GM18507 (cell line): ENCODE measurements around the gene CTBP1.
"Not testable (repeated sequence)": the region's sequence is repeated elsewhere in the genome, so short reads cannot be mapped to it uniquely, and the experiment has no call there.

ENCODE experiments used
- DNase-seq: peaks from one replicate; pipeline ENCODE4 v3.0.0; 2011; ENCODE audit warnings: low read depth; ENCODE audit not compliant: insufficient read length; ENCODE audit errors: extremely low spot score
- FAIRE-seq: peaks from 2 replicates; lab custom pipeline; 2011; peaks lifted over from hg19 to GRCh38; lab: Jason Lieb, UNC

The CTBP1 gene

GRCh38 chr4:1248245-1249147 is at the start of gene CTBP1:
TSS of gene CTBP1 (minus strand) at chr4:1249130. CDS start at chr4:1241331, 7,799 bp downstream.
- FAIRE-seq (peak; percentile 68), DNase-seq (peak; percentile 97)

GRCh38 chr4:1298461-1298860 is 49.5 kb upstream of the CTBP1 start:
- no peak for DNase-seq
- FAIRE-seq = no peak

DNA sequence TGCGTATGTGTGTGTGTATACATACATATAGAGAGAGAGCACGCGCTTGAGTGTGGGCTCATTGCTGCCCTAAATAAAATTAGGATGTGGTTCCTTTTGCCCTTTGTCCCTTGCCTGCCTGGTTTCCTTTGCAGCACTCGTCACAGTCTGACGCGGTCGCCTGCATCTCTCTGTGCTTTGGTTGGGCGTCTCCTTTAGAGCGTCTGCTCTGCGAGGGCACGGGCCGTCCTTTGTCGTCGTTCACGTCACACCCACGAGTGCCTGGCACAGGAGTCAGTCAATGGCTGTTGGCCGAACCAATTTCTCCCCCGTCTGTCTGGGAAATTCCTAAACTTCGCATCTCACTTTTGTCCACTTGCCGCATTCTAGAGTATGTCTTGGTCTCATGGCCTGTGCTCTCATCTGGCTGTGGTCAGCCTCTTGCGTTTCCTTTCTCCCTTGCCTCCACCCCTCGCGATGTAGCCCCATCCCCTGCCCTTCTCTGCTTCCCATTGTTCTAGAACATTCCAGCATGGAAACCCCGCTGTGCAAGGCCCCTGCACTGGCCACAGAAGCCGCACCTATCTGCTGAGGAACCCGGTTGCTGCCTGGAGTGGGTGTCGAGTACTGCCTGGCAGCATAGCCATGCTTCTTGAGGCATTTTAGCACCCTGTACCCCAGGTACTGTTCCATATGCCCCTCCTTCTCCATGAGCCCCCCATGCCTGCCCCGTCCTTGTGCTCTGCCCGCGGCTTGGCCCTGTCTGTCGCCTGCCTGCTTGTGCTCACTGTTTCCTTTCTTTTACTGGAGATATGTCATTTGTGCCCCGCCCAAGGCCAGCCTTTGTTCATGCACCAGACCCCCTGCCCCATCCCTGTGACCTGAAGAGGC is 48.8 kb upstream of the CTBP1 start:
- no peak for DNase-seq
- no peak for FAIRE-seq

DNA sequence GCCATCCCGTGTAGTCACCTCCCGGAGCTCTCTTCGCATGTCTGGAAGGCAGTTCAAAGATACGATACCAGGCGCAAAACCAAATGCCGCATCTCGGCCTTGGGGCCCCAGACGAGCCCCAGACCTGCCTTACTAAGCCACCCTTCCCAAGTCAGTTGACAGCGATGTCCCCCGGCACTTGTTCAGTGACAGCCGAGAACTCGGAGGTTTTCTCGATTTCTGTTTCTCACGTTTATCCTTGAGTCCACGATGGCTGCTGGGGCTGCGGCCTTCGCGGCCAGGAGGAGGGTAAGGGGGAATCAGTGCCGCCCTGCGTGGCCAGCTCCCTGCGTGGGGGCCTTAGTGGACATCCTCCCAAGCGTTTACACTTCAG is 48.1 kb upstream of the CTBP1 start:
- no peak for DNase-seq
- no peak for FAIRE-seq

DNA sequence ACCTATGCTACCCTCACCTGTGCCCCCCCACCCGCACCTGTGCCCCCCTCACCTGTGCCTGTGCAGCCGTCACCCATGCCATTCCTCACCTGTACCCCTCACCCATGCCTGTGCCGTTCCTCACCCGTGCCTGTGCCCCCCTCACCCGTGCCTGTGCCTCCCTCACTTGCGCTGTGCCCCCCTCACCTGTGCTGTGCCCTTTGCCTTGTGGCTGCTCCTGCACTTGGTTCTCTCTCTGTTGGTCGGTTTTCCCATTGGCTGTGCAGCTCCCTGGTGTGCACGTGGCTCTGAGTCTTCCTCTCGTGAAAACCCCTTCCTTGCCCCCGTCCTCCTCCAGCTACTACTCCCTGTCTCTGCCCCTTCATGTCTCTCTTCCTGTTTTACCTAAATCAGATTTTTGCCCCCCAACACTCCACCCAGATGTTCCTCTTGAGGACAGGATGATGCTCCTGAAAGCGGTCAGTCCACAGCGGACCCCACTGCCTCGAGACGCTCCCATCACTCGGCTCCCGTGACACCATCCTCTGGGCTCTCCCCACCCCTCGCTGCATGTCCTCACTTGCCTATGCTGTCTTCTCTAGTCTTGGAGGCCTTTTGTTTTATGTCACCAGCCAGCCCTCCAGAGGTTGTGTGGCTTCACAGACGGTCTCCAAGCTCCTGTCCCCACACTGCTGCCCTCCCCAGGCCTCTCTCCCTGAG is 47.5 kb upstream of the CTBP1 start:
- FAIRE-seq (no peak), DNase-seq (no peak)

DNA sequence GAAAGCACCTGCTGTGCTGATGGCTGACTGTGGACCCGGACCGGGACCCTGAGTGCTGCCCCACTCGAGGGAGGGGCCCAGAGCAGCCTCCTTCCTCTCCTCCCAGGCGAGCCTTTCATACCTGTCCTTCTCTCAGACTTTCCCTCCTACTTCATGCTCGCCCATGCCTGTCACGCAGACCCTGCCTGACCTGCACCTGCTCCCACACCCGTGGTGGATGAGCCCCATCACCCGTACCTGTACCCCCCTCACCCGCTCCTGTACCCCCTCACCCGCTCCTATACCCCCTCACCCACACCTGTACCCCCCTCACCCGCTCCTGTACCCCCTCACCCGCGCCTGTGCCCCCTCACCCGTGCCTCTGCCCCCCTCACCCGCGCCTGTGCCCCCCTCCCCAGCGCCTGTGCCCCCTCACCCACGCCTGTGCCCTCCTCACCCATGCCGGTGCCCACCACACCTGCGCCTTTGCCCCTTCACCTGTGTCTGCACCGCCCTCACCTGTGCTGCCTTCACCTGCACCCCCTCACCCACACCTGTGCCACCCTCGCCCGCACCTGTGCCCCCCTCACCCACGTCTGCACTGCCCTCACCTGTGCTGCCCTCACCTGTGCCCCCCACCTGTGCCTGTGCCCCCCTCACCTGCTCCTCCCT is 46.6 kb upstream of the CTBP1 start:
- no peak for FAIRE-seq

GRCh38 chr4:1294891-1295290 is 46.0 kb upstream of the CTBP1 start:
- no peak for FAIRE-seq
- no peak for DNase-seq

More for the DNA sequence above, 46.6 kb upstream of the CTBP1 start:
- no peak for DNase-seq

- no peak for FAIRE-seq
- DNase-seq = no peak
These were observed 45.5 kb upstream of the CTBP1 start for GRCh38 chr4:1294424-1294823.

DNA sequence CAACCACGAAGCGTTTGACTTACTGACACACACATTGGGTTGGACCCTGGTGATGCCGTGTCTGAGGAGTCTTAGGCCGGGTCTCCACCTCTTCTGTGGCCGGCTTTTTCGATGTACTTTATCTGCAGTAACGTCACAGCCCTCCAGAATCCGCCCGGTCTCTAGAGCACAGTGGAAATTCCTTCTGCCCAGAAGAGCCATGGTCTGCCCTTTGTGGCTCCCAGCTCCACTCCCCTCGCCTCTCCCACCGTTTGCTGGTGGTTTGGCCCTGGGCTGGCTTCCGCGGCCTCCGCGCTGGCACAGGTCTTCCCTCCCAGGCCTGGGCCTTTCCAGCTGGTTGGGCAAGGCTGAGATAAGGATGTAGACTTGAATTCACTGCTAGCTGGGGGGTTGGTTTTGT is 45.1 kb upstream of the CTBP1 start:
- FAIRE-seq (no peak), DNase-seq (no peak)

DNA sequence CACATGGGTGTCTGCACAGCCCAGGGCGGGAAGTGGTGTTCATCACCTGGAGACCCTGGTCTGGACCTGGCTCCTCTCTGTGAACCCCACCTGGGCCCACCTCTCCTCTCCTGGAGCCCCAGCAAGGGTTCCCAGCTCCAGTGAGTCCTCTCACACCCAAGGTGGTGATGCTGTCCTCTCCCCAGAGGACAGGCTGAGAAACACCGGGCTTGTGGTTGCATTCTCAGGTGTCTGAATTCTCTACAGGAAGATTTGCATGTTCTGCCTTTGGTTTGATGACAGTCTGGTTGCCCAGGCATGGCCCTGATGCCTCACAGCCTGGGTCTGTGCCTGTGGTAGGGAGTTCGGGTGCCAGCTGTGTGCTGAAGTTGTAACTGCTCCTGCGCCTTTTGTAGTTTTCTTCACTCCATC is 44.6 kb upstream of the CTBP1 start:
- FAIRE-seq (peak; percentile 62), DNase-seq (no peak)

GRCh38 chr4:1292703-1293011 is 43.7 kb upstream of the CTBP1 start:
- FAIRE-seq = not testable (repeated sequence)

DNA sequence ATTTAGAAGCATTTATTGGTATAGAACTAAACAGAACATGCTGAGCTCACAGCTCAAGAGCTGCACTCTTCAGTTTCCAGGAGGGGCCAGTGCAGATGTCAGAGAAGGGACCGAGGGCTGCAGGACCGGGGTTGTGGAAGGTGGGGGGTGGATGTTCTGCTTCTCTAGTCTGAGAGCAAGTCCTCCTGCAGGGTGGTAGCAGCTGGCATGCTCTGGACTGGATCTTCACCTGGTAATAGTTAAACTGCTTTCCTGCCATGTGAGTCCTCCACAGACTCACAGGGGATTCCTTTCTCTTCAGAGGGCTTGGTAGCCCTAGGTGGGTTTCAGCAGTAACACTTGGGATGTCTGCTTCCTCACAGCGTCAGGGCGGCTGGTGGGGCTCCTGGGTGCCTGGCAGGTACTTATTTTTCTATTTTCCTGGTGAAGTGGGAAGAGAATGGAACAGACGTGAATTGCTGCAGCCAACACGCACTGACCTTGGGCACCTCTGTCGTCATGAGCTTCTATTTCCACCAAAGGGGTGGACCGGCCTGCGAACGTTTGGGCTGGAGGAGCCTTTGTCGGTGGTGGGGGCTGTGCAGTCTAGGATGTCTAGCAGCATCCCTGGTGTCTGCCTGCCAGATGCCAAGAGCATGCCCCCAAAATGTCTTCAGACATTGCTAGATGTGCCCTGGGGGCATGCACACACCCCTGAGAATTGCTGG is 43.2 kb upstream of the CTBP1 start:
- no peak for DNase-seq
- no peak for FAIRE-seq

More at GRCh38 chr4:1292703-1293011, 43.7 kb upstream of the CTBP1 start:
- not testable (repeated sequence) for DNase-seq

DNA sequence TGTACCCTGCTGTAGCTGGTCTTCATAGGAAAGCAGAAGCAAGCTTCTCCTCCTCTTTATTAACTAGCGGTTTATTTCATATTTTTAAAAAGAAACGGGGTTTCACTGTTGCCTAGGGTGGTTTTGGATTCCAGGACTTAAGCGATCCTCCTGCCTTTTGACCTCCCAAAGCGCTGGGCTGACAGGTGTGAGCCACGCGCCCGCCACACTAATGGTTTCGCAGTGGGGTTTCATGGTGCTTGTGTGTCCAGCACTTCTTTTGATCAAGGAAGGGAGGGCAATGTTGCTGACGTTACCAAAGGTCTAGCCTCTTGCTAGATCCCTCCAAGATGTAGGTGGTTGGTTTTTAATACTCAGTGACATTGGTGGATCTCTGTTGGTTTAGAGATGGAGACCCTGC is 42.2 kb upstream of the CTBP1 start:
- DNase-seq = no peak
- no peak for FAIRE-seq

GRCh38 chr4:1290165-1290977 is 41.4 kb upstream of the CTBP1 start:
- DNase-seq (no peak), FAIRE-seq (no peak)

DNA sequence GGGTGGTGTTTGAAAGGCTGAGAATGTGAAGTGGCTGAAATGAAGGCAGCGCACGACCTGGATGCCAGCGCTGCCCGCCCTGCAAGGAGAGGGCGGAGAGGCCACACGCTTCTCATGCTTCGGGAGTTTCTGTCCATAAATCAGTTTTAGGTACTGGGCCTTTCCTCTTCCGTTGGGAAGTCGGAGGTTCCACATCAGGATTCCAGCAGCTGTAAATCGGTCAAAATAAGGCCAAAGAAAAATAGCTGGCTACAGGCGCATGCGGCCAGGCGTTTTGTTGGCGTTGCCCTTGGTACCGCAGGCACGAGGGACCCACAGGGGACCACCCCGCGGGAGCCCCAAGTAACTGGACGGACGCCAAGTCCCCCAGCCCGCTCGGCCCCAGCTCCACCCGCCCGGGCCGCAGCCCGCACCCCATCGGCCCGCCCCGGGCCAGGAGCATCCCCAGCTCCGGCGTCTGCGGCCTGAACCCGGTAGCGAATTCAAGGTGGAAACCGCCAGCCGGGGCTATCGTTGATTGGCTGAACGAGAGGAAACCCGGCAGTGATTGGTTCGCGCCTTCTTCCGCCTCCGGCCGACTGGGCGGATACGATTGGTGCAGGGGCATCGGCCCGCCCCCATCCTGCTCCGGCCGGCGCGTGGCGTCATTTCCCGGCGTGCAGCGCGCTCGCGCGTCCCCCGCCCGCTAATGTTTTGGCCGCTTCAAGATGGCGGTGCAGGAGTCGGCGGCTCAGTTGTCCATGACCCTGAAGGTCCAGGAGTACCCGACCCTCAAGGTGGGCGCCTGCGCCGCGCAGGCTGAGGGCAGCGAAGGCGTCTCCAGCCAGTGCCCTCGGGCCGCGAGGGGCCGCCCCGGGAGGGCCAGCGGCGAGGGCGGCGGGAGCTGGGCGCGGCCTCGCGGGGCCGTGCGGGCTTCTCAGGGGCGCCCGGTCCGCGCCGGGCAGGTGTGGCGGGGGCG is 40.6 kb upstream of the CTBP1 start, which contains the start of gene MAEA:
Gene MAEA (plus strand): TSS at position 685 of the 958 bp plus-strand sequence. CDS start 23 bp downstream, at position 708.
- FAIRE-seq = peak; percentile 97
- DNase-seq = peak; percentile 99

- FAIRE-seq (no peak), DNase-seq (no peak)
These were observed 39.9 kb upstream of the CTBP1 start for GRCh38 chr4:1288786-1289185.
